HG03066 (cell line): ENCODE results near the gene SLC29A3.

Experiments used
- ATAC-seq: cut with Tn5 transposase; IDR thresholded peaks from one replicate; pipeline ENCODE4 v1.9.1; 2021; ENCODE audit warnings: low read depth; ENCODE audit not compliant: unreplicated experiment

Gene SLC29A3

GRCh38 chr10:71299071-71299785 is 19.8 kb upstream of the SLC29A3 start:
- ATAC-seq, result no peak

- no peak for ATAC-seq
Measured at GRCh38 chr10:71300555-71301370, 18.3 kb upstream of the SLC29A3 start.

- ATAC-seq, result no peak
Measured at GRCh38 chr10:71301371-71301916, 17.6 kb upstream of the SLC29A3 start.

GRCh38 chr10:71302451-71302850 is 16.6 kb upstream of the SLC29A3 start:
- ATAC-seq, result no peak

- ATAC-seq, result no peak
Measured at GRCh38 chr10:71302874-71303568, 16.0 kb upstream of the SLC29A3 start.

- no peak for ATAC-seq
Measured at GRCh38 chr10:71303569-71303907, 15.5 kb upstream of the SLC29A3 start.

- ATAC-seq, result no peak
Measured at GRCh38 chr10:71304914-71305313, 14.1 kb upstream of the SLC29A3 start.

- ATAC-seq, result no peak
Measured at GRCh38 chr10:71306979-71307378, 12.1 kb upstream of the SLC29A3 start.

GRCh38 chr10:71307469-71308085 is 11.5 kb upstream of the SLC29A3 start:
- ATAC-seq, result no peak

- no peak for ATAC-seq
Measured at GRCh38 chr10:71308244-71308643, 10.8 kb upstream of the SLC29A3 start.

GRCh38 chr10:71308985-71309384 is 10.1 kb upstream of the SLC29A3 start:
- ATAC-seq, result no peak

GRCh38 chr10:71309919-71310318 is 9.1 kb upstream of the SLC29A3 start:
- no peak for ATAC-seq

GRCh38 chr10:71312220-71312619 is 6.8 kb upstream of the SLC29A3 start:
- ATAC-seq, result no peak

GRCh38 chr10:71312811-71313789 is 6.0 kb upstream of the SLC29A3 start:
- no peak for ATAC-seq

GRCh38 chr10:71314028-71314693 is 4.9 kb upstream of the SLC29A3 start:
- ATAC-seq, result no peak

- no peak for ATAC-seq
Measured at GRCh38 chr10:71314694-71315225, 4.3 kb upstream of the SLC29A3 start.

GRCh38 chr10:71316056-71316785 is 2.8 kb upstream of the SLC29A3 start:
- no peak for ATAC-seq

GRCh38 chr10:71316786-71317160 is 2.3 kb upstream of the SLC29A3 start:
- no peak for ATAC-seq
